KMS-11 (cell line): ENCODE data around the gene FHAD1.

Experiments used
- H2AFZ ChIP-seq: fragments of 200-600 bp; sonication (generic); 2 replicates; pipeline ENCODE4 v1.6.1; 2016; ENCODE audit warnings: antibody characterized with exemption, mixed run types, low read depth
- H3K27ac ChIP-seq: fragments of 200-600 bp; sonication (generic); 2 replicates; pipeline ENCODE4 v1.6.1; 2016; ENCODE audit warnings: mild to moderate bottlenecking, mixed run types
- H3K27me3 ChIP-seq: fragments of 200-600 bp; sonication (generic); 2 replicates; pipeline ENCODE4 v1.6.1; 2017; ENCODE audit warnings: mild to moderate bottlenecking, low read depth, mixed run types, moderate library complexity; ENCODE audit not compliant: insufficient read depth
- H3K36me3 ChIP-seq: fragments of 200-600 bp; sonication (generic); 2 replicates; pipeline ENCODE4 v1.6.1; 2017; ENCODE audit warnings: mild to moderate bottlenecking, mixed run types; ENCODE audit not compliant: insufficient read depth
- H3K4me1 ChIP-seq: fragments of 200-600 bp; sonication (generic); 2 replicates; pipeline ENCODE4 v1.6.1; 2016; ENCODE audit warnings: mild to moderate bottlenecking, low read depth, mixed run types; ENCODE audit not compliant: poor library complexity, severe bottlenecking
- H3K4me2 ChIP-seq: fragments of 200-600 bp; sonication (generic); 2 replicates; pipeline ENCODE4 v1.7.0; 2016; ENCODE audit warnings: mild to moderate bottlenecking, mixed run types
- H3K4me3 ChIP-seq: fragments of 200-600 bp; sonication (generic); IDR thresholded peaks from 2 replicates; pipeline ENCODE4 v1.6.1; 2017; ENCODE audit warnings: low read depth, low read length, mixed read lengths; ENCODE audit not compliant: insufficient read depth
- H3K79me2 ChIP-seq: fragments of 200-600 bp; sonication (generic); 2 replicates; pipeline ENCODE4 v1.6.1; 2016; ENCODE audit warnings: low read depth, mixed run types; ENCODE audit not compliant: insufficient read depth
- H3K9ac ChIP-seq: fragments of 200-600 bp; sonication (generic); 2 replicates; pipeline ENCODE4 v1.6.1; 2016; ENCODE audit warnings: mild to moderate bottlenecking, mixed run types
- H4K20me1 ChIP-seq: fragments of 200-600 bp; sonication (generic); 2 replicates; pipeline ENCODE4 v1.6.1; 2016; ENCODE audit warnings: mild to moderate bottlenecking, mixed run types; ENCODE audit not compliant: insufficient read depth
- TF ChIP-seq, protein P1 (sequence below): fragments of 200-600 bp; sonication (generic); conservative IDR thresholded peaks from 2 replicates; pipeline ENCODE4 v1.6.1; 2017; ENCODE audit warnings: low read depth, mild to moderate bottlenecking, antibody characterized with exemption, low read length, moderate library complexity, mixed read lengths

Gene FHAD1

DNA sequence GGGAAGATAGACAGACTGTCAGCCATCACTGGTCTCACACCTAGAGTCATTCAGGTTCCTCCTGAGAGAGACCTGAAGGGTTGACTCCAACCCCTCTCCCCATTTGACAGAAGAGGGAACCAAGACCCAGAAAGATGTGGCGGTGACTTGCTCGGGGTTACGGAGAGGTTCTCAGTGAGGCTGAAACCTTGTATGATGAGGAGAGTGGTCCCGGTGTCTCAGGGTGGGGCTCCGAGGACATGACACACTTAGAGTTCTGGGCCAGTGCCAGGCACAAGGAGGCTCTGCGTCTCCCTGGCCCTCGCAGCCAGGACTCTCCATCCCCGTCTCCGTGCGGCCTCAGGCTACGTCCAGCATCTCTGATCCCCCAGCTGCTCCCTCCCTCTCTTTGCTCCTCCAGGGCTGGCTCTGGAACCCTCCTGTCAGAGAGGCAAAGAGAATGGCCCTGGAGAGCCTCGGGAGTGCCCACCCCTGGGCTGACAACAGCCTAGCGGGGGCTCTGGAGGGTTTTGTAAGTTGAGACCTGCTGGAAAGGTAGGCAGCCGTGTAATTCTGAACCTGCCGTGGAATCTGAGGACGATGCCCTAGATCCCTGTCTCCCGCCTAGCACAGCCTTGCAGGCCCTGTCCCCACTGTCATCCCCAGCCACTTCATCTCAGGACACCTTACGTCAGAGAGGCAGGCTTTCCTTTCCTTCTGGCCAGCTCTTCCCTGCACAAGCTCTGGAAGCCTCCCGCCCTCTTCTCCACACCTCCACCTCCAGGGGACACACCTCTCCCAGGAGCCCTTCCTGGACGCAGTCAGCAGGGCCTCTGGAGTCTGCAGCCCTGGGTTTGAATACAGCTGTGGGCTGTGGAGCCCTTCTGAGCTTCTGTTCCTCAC lies 166.8 kb downstream of the FHAD1 start:
- no peak overlapping the region for H3K4me2 ChIP-seq
- H3K4me3 ChIP-seq = no peak overlapping the region
- H4K20me1 ChIP-seq = no peaks in the 10 kb centered on the region
- no peak overlapping the region for H3K9ac ChIP-seq
- H3K27ac ChIP-seq = no peak overlapping the region
- no peaks in the 10 kb centered on the region; the same call in 1 of the 2 replicates for H3K79me2 ChIP-seq
- TF ChIP-seq, protein P1, sequence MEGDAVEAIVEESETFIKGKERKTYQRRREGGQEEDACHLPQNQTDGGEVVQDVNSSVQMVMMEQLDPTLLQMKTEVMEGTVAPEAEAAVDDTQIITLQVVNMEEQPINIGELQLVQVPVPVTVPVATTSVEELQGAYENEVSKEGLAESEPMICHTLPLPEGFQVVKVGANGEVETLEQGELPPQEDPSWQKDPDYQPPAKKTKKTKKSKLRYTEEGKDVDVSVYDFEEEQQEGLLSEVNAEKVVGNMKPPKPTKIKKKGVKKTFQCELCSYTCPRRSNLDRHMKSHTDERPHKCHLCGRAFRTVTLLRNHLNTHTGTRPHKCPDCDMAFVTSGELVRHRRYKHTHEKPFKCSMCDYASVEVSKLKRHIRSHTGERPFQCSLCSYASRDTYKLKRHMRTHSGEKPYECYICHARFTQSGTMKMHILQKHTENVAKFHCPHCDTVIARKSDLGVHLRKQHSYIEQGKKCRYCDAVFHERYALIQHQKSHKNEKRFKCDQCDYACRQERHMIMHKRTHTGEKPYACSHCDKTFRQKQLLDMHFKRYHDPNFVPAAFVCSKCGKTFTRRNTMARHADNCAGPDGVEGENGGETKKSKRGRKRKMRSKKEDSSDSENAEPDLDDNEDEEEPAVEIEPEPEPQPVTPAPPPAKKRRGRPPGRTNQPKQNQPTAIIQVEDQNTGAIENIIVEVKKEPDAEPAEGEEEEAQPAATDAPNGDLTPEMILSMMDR = no peak
- no peaks in the 10 kb centered on the region for H3K36me3 ChIP-seq
- H3K27me3 ChIP-seq = peaks cover 2% of the 10 kb centered on the region; the same call in 1 of the 2 replicates
- peaks cover 13% of the 10 kb centered on the region for H3K4me1 ChIP-seq
- H2AFZ ChIP-seq = no peak overlapping the region

DNA sequence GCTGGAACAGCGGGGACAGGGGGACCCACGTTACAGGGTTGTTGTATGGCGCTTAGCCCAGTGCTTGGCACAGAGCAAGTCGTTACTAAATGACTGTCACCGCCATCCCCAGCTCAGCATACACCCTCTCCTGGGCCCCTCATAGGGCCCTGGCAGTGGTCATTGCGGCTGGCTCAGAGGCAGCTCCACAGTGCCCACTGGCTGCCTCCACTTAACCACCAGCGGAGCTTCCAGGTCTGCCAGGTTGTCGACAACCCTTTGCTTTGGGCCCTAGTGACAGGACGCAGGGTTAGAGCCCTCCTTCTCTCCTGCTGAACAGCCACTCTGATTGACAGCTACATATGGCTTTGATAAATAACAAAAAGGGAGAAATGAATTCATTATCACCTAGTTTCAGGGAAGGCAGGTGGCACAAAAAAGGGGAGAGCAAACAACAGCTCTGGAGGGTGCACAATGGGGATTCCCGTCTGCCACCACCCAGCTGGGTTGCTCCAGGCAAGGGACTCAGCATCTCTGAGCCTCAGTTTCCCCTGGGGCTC lies 167.5 kb downstream of the FHAD1 start:
- no peak overlapping the region for H3K27ac ChIP-seq
- no peaks in the 10 kb centered on the region; the same call in 1 of the 2 replicates for H3K79me2 ChIP-seq
- H3K4me1 ChIP-seq = peaks cover 8% of the 10 kb centered on the region

DNA sequence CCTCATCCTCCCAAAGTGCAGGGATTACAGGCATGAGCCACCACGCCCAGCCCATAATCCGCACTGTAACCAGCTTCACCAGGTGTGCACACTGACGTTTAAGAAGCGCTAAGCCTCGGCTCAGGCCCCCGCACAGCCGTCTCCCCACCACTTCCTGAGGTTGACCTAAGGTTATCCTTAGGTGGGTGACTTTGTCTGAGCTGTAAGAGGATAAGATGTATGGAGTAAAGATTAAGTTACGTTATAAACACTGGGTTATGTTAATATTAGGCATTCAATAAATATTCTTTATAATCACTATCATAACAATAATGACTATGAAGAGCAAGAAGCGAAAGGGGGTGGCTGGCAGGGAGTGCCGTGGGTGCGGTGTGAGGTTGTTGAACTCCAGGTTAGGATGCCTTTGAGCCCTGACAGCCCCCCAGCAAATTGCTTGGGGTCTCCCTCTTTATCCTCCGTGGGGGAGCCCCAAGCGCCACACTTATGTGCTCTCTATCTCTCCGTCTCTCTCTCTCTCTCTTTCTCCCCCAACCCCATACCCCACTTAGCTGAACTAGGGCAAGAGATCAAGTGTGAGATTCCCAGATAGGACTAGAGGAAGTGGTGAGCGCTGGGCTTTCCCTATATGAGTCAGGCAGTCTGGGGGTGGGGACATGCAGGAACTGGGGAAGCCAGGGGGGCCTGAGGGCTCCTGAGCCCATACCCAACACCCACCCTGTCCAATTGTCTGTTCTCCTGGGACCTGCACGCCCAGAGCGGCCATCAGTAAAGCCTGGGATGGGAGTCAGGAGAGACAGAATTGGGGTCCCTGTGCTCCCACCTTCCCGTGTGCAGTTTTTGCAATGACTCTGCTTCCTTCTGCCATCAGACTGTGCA lies 170.3 kb downstream of the FHAD1 start:
- no peaks in the 10 kb centered on the region for H4K20me1 ChIP-seq
- no peaks in the 10 kb centered on the region for H3K27me3 ChIP-seq
- TF ChIP-seq, protein P1 = no peak
- H3K4me3 ChIP-seq = no peak overlapping the region
- no peaks in the 10 kb centered on the region for H3K79me2 ChIP-seq
- H3K27ac ChIP-seq = no peak overlapping the region
- H2AFZ ChIP-seq = no peak overlapping the region
- H3K36me3 ChIP-seq = no peaks in the 10 kb centered on the region
- H3K4me1 ChIP-seq = peaks cover 8% of the 10 kb centered on the region
- H3K4me2 ChIP-seq = no peak overlapping the region
- H3K9ac ChIP-seq = no peak overlapping the region

More for the DNA sequence above, 167.5 kb downstream of the FHAD1 start:
- Histone ChIP-seq H3K4me3 (no peak overlapping the region), H3K4me2 (no peak overlapping the region), H3K36me3 (no peaks in the 10 kb centered on the region), H4K20me1 (no peaks in the 10 kb centered on the region), H2AFZ (no peak overlapping the region), H3K9ac (no peak overlapping the region), H3K27me3 (no peaks in the 10 kb centered on the region)
- TF ChIP-seq, protein P1 = no peak

DNA sequence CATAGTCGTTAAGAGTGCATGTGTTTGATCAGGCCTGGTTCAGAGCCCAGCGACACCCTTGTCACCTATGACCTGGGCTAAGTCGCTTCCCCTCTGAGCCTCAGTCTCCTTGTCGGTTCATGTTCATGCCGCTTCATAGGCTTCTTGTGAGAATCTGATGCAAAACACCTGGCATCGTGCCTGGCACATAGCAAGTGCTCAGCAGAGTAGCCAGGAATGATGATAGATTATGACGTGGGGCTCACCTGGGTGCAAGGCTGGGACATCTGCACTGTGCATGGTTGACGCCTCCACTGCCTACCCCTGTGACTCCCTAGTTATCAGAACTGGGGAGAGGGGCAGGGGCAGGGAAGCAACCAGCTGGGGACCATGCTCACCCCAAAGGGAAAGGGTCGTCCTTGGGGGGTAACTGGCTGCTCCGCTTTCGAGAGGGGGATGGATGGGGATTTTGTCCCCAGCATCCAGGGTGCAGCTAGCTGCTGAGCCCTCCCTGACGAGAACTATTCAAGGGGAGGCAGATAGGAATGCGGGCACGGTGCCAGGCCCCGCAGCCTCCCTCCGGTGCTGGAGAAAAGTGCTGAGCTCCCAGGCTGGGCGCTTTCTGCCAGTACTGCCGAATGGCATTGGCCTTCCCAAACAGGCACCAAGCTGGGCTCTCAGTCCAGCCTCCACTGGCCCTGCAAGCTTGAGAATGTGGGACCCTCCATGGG lies 171.9 kb downstream of the FHAD1 start:
- Histone ChIP-seq H3K9ac (no peak overlapping the region), H2AFZ (no peak overlapping the region), H3K4me2 (no peak overlapping the region), H3K4me3 (no peak overlapping the region), H3K79me2 (no peaks in the 10 kb centered on the region), H4K20me1 (no peaks in the 10 kb centered on the region), H3K27me3 (no peaks in the 10 kb centered on the region), H3K27ac (no peak overlapping the region), H3K4me1 (peaks cover 8% of the 10 kb centered on the region), H3K36me3 (no peaks in the 10 kb centered on the region)
- TF ChIP-seq, protein P1 = no peak
